ENCODE measurements around the gene CTNNA2. TPM values are rescaled to one million over a fixed set of nuclear protein-coding genes. Genes with fewer than 3 reads are reported as not detected.

The CTNNA2 gene
- total RNA-seq = under 1 TPM in 1 of 4 donors, not detected in 3; 0.19 TPM

DNA sequence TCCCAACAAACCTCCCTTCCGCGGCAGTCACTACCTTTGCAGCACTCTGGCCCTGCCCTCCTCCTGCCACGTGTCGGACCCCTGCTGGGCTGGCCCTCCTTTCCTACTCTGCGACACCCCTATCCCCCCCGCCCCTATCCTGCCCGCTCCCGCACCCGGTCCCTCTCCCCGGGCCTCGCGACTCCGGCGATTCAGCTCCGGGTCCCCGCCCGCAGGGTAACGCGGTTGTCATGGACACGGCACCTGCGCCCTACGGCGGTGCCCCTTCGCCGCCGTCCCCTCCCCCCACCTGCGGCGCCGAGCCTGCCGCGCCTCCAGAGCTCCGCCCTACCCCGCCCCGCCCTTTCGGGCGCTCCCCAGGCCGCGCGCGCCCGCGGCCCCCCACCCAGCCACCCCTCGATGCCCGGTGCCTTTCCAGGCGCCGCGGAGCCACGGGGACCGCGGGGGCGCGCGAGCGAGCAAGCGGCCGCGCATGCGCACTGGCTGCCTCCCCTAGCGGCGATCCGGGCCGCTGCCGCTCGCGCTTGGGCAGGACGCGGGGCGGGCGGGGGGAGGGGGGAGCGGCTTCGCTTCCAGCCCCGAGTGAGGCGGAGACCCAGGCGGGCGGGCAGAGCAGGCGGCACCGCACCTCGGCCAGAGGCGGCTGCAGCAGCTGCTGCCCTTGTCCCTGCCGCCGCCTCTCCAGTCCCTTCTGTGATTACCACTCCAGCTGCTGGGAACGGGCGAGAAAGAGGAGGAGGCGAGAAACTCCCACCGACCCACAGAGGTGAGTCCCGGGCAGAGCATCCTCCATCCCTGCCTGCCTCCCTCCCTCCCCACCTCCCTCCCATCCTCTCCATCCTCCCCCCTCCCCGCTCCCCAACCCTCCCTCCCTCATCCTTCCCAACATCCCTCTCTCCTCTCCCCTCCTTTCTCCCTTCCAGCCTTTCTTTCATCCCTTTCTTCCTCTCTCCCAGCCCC is at the start of gene CTNNA2:
Gene CTNNA2, plus strand, starts transcription at position 610 of the 960 bp plus-strand sequence.
- no peak for TF ChIP-seq CTCF (IDR thresholded peaks at IDR 0.05)
- no peak for DNase-seq (ENCODE audit: low spot score)
- ATAC-seq (ENCODE audit: low FRiP score) = no peak

GRCh38 chr2:79487399-79487798 is 25.5 kb upstream of the CTNNA2 start:
- DNase-seq (ENCODE audit: low spot score) = no peak
- ATAC-seq (ENCODE audit: low FRiP score) = no peak
- no peak for TF ChIP-seq CTCF (IDR thresholded peaks at IDR 0.05)

GRCh38 chr2:79511320-79511951 is 1.4 kb upstream of the CTNNA2 start:
- TF ChIP-seq CTCF (IDR thresholded peaks at IDR 0.05) = no peak
- no peak for ATAC-seq (ENCODE audit: low FRiP score)

GRCh38 chr2:79513711-79514110 is 860 bp downstream of the CTNNA2 start:
- ATAC-seq (ENCODE audit: low FRiP score) (no peak), DNase-seq (ENCODE audit: low spot score) (no peak)
- TF ChIP-seq CTCF (IDR thresholded peaks at IDR 0.05) = no peak

More at GRCh38 chr2:79511320-79511951, 1.4 kb upstream of the CTNNA2 start:
- DNase-seq (ENCODE audit: low spot score) = no peak

- no peak for DNase-seq (ENCODE audit: low spot score)
- no peak for ATAC-seq (ENCODE audit: low FRiP score)
- no peak for TF ChIP-seq CTCF (IDR thresholded peaks at IDR 0.05)
Measured at GRCh38 chr2:79529636-79530035, 16.8 kb downstream of the CTNNA2 start.

- TF ChIP-seq CTCF (IDR thresholded peaks at IDR 0.05) = no peak
- ATAC-seq (ENCODE audit: low FRiP score) = no peak
Measured at GRCh38 chr2:79530443-79530842, 17.6 kb downstream of the CTNNA2 start.

More at GRCh38 chr2:79530443-79530842, 17.6 kb downstream of the CTNNA2 start:
- no peak for DNase-seq (ENCODE audit: low spot score)

All from omental fat pad (tissue), 4 donors.